H9 (cell line): Measurements from ENCODE around the gene WIPF2. TPM values are rescaled to one million over a fixed set of nuclear protein-coding genes. Genes with fewer than 3 reads are reported as not detected.

Source experiments
- DNase-seq: peaks from one replicate; pipeline ENCODE4 v3.0.0-alpha.2; 2017
- H2AFZ ChIP-seq: one replicate; pipeline ENCODE4 v1.6.1; 2013; ENCODE audit warnings: mild to moderate bottlenecking, low read length, control low read depth, moderate library complexity
- H2AK5ac ChIP-seq: 2 replicates; pipeline ENCODE4 v1.6.1; 2013; ENCODE audit warnings: low read length, control low read depth, mixed read lengths; ENCODE audit not compliant: insufficient read length
- H2BK120ac ChIP-seq: one replicate; pipeline ENCODE4 v1.6.1; 2013; ENCODE audit warnings: low read depth, mild to moderate bottlenecking, low read length, control low read depth, inconsistent platforms; ENCODE audit not compliant: poor library complexity, severe bottlenecking
- H2BK12ac ChIP-seq: 2 replicates; pipeline ENCODE4 v1.6.1; 2013; ENCODE audit warnings: low read length, control low read depth, mixed read lengths, low read depth; ENCODE audit not compliant: insufficient read length
- H2BK15ac ChIP-seq: 2 replicates; pipeline ENCODE4 v1.6.1; 2013; ENCODE audit warnings: low read depth, low read length, control low read depth
- H2BK20ac ChIP-seq: one replicate; pipeline ENCODE4 v1.6.1; 2013; ENCODE audit warnings: low read depth, mild to moderate bottlenecking, low read length, control low read depth, inconsistent platforms; ENCODE audit not compliant: poor library complexity, severe bottlenecking
- H2BK5ac ChIP-seq: 2 replicates; pipeline ENCODE4 v1.6.1; 2013; ENCODE audit warnings: low read length, control low read depth, mixed read lengths; ENCODE audit not compliant: insufficient read length
- H3K14ac ChIP-seq: 2 replicates; pipeline ENCODE4 v1.6.1; 2013; ENCODE audit warnings: low read length, control low read depth; ENCODE audit not compliant: insufficient read depth
- H3K18ac ChIP-seq: 2 replicates; pipeline ENCODE4 v1.6.1; 2013; ENCODE audit warnings: low read depth, mild to moderate bottlenecking, mixed read lengths, low read length, control low read depth; ENCODE audit not compliant: insufficient read length
- H3K23ac ChIP-seq: 2 replicates; pipeline ENCODE4 v1.6.1; 2013; ENCODE audit warnings: low read length, control low read depth, mixed read lengths, low read depth; ENCODE audit not compliant: insufficient read length
- H3K23me2 ChIP-seq: 2 replicates; pipeline ENCODE4 v1.6.1; 2013; ENCODE audit warnings: low read depth, mild to moderate bottlenecking, mixed read lengths, low read length, control low read depth; ENCODE audit not compliant: insufficient read length, poor library complexity, severe bottlenecking
- H3K27ac ChIP-seq: 2 replicates; pipeline ENCODE4 v1.5.1; 2013; ENCODE audit warnings: low read length, control low read depth, mixed read lengths, low read depth; ENCODE audit not compliant: insufficient read length
- H3K27me3 ChIP-seq: 2 replicates; pipeline ENCODE4 v1.6.1; 2013; ENCODE audit warnings: low read length, control low read depth, inconsistent platforms; ENCODE audit not compliant: insufficient read depth
- H3K4ac ChIP-seq: 2 replicates; pipeline ENCODE4 v1.6.1; 2013; ENCODE audit warnings: low read depth, mild to moderate bottlenecking, control low read depth, inconsistent platforms, low read length, moderate library complexity
- H3K4me1 ChIP-seq: 2 replicates; pipeline ENCODE4 v1.6.1; 2013; ENCODE audit warnings: low read length, control low read depth, inconsistent platforms; ENCODE audit not compliant: insufficient read depth
- H3K4me2 ChIP-seq: 2 replicates; pipeline ENCODE4 v1.6.1; 2013; ENCODE audit warnings: low read length, control low read depth, mixed read lengths; ENCODE audit not compliant: insufficient read length, insufficient read depth
- H3K56ac ChIP-seq: 2 replicates; pipeline ENCODE4 v1.6.1; 2013; ENCODE audit warnings: low read depth, mild to moderate bottlenecking, mixed read lengths, low read length, control low read depth; ENCODE audit not compliant: insufficient read length
- H3K79me1 ChIP-seq: 2 replicates; pipeline ENCODE4 v1.6.1; 2013; ENCODE audit warnings: low read depth, mild to moderate bottlenecking, moderate library complexity, low read length, control low read depth, inconsistent platforms; ENCODE audit not compliant: insufficient read depth, poor library complexity, severe bottlenecking
- H3K79me2 ChIP-seq: 2 replicates; pipeline ENCODE4 v1.6.1; 2013; ENCODE audit warnings: low read length, control low read depth, inconsistent platforms; ENCODE audit not compliant: insufficient read depth
- H3K9ac ChIP-seq: 2 replicates; pipeline ENCODE4 v1.6.1; 2013; ENCODE audit warnings: low read length, control low read depth, mixed read lengths; ENCODE audit not compliant: insufficient read length; ENCODE audit errors: extremely low read depth
- H3K9me3 ChIP-seq: one replicate; pipeline ENCODE4 v1.6.1; 2013; ENCODE audit warnings: low read depth, low read length, inconsistent platforms; ENCODE audit not compliant: control insufficient read depth
- H3T11ph ChIP-seq: one replicate; pipeline ENCODE4 v1.6.1; 2013; ENCODE audit warnings: mild to moderate bottlenecking, low read length, control low read depth, inconsistent platforms
- H4K20me1 ChIP-seq: one replicate; pipeline ENCODE4 v1.6.1; 2013; ENCODE audit not compliant: control insufficient read depth, insufficient read length, insufficient read depth
- H4K5ac ChIP-seq: 2 replicates; pipeline ENCODE4 v1.6.1; 2013; ENCODE audit warnings: low read depth, mild to moderate bottlenecking, mixed read lengths, low read length, control low read depth; ENCODE audit not compliant: insufficient read length
- H4K8ac ChIP-seq: replicated peaks from 2 replicates; pipeline ENCODE4 v1.6.1; 2013; ENCODE audit warnings: low read length, control low read depth, mixed read lengths, low read depth; ENCODE audit not compliant: insufficient read length
- H4K91ac ChIP-seq: 2 replicates; pipeline ENCODE4 v1.6.1; 2013; ENCODE audit warnings: low read depth, mild to moderate bottlenecking, moderate library complexity, mixed read lengths, low read length, control low read depth; ENCODE audit not compliant: insufficient read length
- H3K27ac Mint-ChIP-seq, 3 experiments: 2 replicates in 2 of 3; 3 replicates in 1 of 3; pipeline ENCODE4 v1.8.0; 2020 to 2021; ENCODE audit warnings: mixed read lengths in 3 of 3, mild to moderate bottlenecking in 1 of 3, moderate library complexity in 1 of 3
- H3K27me3 Mint-ChIP-seq: 2 replicates; pipeline ENCODE4 v1.8.0; 2021; ENCODE audit warnings: low read depth, mild to moderate bottlenecking, moderate library complexity, mixed read lengths
- H3K36me3 Mint-ChIP-seq, 3 experiments: 2 replicates in 2 of 3; 3 replicates in 1 of 3; pipeline ENCODE4 v1.8.0; 2020 to 2021; ENCODE audit warnings: low read depth in 3 of 3, mixed read lengths in 3 of 3; ENCODE audit not compliant: insufficient read depth in 1 of 3
- H3K4me1 Mint-ChIP-seq, 2 experiments: 2 replicates each; pipeline ENCODE4 v1.8.0; 2020; ENCODE audit warnings: mixed read lengths in 2 of 2
- H3K4me3 Mint-ChIP-seq, 2 experiments: 2 replicates in 1 of 2; 3 replicates in 1 of 2; pipeline ENCODE4 v1.8.0; 2020 to 2021; ENCODE audit warnings: mild to moderate bottlenecking in 2 of 2, mixed read lengths in 2 of 2, moderate library complexity in 1 of 2
- H3K9me3 Mint-ChIP-seq, 2 experiments: 2 replicates in 1 of 2; 3 replicates in 1 of 2; pipeline ENCODE4 v1.8.0; 2020; ENCODE audit warnings: mild to moderate bottlenecking in 2 of 2, mixed read lengths in 2 of 2, moderate library complexity in 1 of 2
- WGBS: extraction: QIAGEN DNeasy Blood & Tissue Kit; methylation state at CpG from one replicate; pipeline ENCODE4 v1.1.7; 2013; ENCODE audit warnings: missing lambda C conversion rate, low lambda C conversion rate, mixed read lengths; ENCODE audit not compliant: insufficient read length; ENCODE audit errors: extremely low coverage; 5-methylcytosine and 5-hydroxymethylcytosine counted together
- total RNA-seq: library from RNA; stranded (reverse); gene quantifications from 2 replicates; pipeline ENCODE4 v1.2.1, GENCODE V29; 2021
- TF ChIP-seq, protein P1 (sequence below): fragments of 200-600 bp; sonication (generic); conservative IDR thresholded peaks from 3 replicates; pipeline ENCODE4 v1.8.0; 2021; ENCODE audit warnings: antibody characterized with exemption, mild to moderate bottlenecking

WIPF2 gene
- total RNA-seq, 1 experiment from 2014 or later = 24.2 TPM

GRCh38 chr17:40191237-40192208 is 27.6 kb upstream of the WIPF2 start:
- Mint-ChIP-seq H3K4me1 (peaks cover 27 to 37% of the 10 kb centered on the region in 2 experiments), H3K27ac (peak overlapping the region in 2 of 3 experiments; percentile 65 to 86; a peak in 3 of 7 replicates)
- no CpG with 5 or more reads among the region's 60 CpGs for WGBS

More at GRCh38 chr17:40191237-40192208, 27.6 kb upstream of the WIPF2 start:
- H3K4ac ChIP-seq = no peak overlapping the region
- no peaks in the 10 kb centered on the region for H3K79me1 ChIP-seq
- no peak overlapping the region for H2BK12ac ChIP-seq
- H4K20me1 ChIP-seq = no peaks in the 10 kb centered on the region
- H3K56ac ChIP-seq = no peak overlapping the region
- no peak overlapping the region for H2BK20ac ChIP-seq
- H3K36me3 Mint-ChIP-seq = peaks cover 3 to 35% (median 24%) of the 10 kb centered on the region in 3 experiments; a peak in 5 of 7 replicates
- no peak overlapping the region for H2AFZ ChIP-seq
- H3K9me3 ChIP-seq = no peaks in the 10 kb centered on the region
- no peaks in the 10 kb centered on the region for H3K27me3 Mint-ChIP-seq
- H3K4me1 ChIP-seq = no peaks in the 10 kb centered on the region
- H3K18ac ChIP-seq = no peak overlapping the region
- no peak overlapping the region for H2BK120ac ChIP-seq
- H3K14ac ChIP-seq = peak overlapping the region; percentile 32; the same call in 1 of the 2 replicates
- TF ChIP-seq, protein P1, sequence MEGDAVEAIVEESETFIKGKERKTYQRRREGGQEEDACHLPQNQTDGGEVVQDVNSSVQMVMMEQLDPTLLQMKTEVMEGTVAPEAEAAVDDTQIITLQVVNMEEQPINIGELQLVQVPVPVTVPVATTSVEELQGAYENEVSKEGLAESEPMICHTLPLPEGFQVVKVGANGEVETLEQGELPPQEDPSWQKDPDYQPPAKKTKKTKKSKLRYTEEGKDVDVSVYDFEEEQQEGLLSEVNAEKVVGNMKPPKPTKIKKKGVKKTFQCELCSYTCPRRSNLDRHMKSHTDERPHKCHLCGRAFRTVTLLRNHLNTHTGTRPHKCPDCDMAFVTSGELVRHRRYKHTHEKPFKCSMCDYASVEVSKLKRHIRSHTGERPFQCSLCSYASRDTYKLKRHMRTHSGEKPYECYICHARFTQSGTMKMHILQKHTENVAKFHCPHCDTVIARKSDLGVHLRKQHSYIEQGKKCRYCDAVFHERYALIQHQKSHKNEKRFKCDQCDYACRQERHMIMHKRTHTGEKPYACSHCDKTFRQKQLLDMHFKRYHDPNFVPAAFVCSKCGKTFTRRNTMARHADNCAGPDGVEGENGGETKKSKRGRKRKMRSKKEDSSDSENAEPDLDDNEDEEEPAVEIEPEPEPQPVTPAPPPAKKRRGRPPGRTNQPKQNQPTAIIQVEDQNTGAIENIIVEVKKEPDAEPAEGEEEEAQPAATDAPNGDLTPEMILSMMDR = peak; percentile 68
- no peaks in the 10 kb centered on the region for H3K9me3 Mint-ChIP-seq
- H3K79me2 ChIP-seq = no peaks in the 10 kb centered on the region
- H2BK15ac ChIP-seq = no peak overlapping the region
- H4K91ac ChIP-seq = no peak overlapping the region
- DNase-seq = peak; percentile 93
- peak overlapping the region; percentile 73 to 87 for H3K4me3 Mint-ChIP-seq
- no peak overlapping the region for H2BK5ac ChIP-seq
- H3K27me3 ChIP-seq = no peaks in the 10 kb centered on the region
- H3K23ac ChIP-seq = no peak overlapping the region
- H3K27ac ChIP-seq = no peak overlapping the region
- H2AK5ac ChIP-seq = no peak overlapping the region
- H3K23me2 ChIP-seq = peaks cover 10% of the 10 kb centered on the region
- H3K4me2 ChIP-seq = peak overlapping the region; percentile 63
- peak overlapping the region; percentile 42 for H3K9ac ChIP-seq
- no peak overlapping the region for H4K5ac ChIP-seq
- no peak overlapping the region for H3T11ph ChIP-seq
- no peak overlapping the region for H4K8ac ChIP-seq
